SH-SY5Y (cell line): ENCODE data around the gene PNPLA2.

ENCODE experiments used
- GATA2 ChIP-seq: IDR thresholded peaks from 2 replicates; pipeline ENCODE4 v1.6.1; 2011; ENCODE audit warnings: mild to moderate bottlenecking, low read depth, low read length
- GATA3 ChIP-seq: IDR thresholded peaks from 2 replicates; pipeline ENCODE4 v1.6.1; 2011; ENCODE audit warnings: low read depth, mild to moderate bottlenecking, low read length, moderate library complexity

DNA sequence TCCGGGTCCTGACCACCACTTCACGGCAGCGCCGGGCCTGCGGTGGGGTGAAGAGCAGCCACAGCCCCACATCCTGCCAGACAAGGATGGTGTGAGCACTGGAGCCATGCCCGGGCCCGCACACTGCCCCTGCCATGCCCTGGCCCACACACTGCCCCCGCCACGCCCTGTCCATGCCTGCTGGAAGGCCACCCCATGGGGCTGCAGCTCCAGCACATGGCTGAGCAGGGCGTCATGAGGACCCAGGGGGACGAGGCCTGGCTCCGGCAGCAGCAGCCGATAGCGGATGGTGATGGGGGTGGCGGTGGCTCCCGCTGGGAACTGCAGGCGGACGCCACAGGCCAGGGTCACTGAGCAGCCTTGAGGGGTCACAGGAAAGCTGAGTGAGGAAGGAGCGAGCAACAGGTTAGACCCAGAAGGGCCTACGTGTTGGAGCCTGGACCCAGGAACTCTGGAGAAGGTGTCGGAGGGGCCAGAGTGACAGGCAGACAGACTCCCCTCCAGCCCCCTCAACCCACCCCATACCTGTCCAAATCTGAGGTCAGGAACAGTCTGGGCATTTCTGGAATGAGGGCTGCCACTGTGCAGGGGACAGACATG lies 16.6 kb upstream of the PNPLA2 start:
- TF ChIP-seq GATA2 (no peak), GATA3 (no peak)
